ENCODE data around the gene ADAMTS6.
A peak's percentile ranks its signal among the peaks of the same experiment; 100 is the strongest.

Gene ADAMTS6

DNA sequence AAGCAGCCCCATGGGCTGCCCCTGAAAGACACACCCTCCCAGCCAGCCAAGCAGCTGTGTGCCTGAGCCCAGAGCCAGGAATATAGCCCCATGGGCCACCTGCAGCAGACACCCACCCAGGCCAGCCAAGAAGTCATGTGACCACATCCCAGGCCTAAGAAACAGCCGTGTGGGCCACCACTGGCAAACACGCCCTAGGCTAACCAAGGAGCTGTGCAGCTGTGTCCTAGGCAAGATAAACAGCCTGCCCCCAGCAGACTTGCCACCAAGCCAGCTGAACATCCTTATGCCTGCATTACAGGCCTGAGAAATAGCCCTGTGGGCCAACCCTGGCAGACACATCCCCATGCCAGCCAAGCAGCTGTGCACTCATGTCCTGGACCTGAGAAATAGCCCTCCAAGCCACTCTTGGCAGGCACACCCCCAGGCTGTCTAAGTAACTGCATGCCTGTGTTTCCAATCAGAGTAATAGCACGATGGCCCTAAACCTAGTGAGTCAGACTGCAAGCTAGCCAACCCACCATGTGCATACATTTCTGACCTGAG, 143.0 kb downstream of the ADAMTS6 start:
- no peak overlapping the region for H3K4ac ChIP-seq (ENCODE audit: low read depth, low read length)
- H3K4me1 ChIP-seq (ENCODE audit: control insufficient read depth, low read depth, low read length) = no peaks in the 10 kb centered on the region
- no CpG with 5 or more reads among the region's 3 CpGs for WGBS (ENCODE audit: extremely low coverage, insufficient coverage, low lambda C conversion rate)
- H3K23ac ChIP-seq (ENCODE audit: low read length) = no peak overlapping the region
- no peaks in the 10 kb centered on the region for H3K79me1 ChIP-seq (ENCODE audit: low read length)
- no peak overlapping the region for H2BK15ac ChIP-seq (replicated peaks; ENCODE audit: low read depth)
- H4K5ac ChIP-seq (ENCODE audit: low read length) = no peak overlapping the region
- H2BK5ac ChIP-seq (ENCODE audit: low read length) = no peak overlapping the region
- H3K18ac ChIP-seq (ENCODE audit: low read length) = no peak overlapping the region
- DNase-seq = no peak
- H3K27me3 ChIP-seq (ENCODE audit: insufficient read depth, low read length, poor library complexity) = no peaks in the 10 kb centered on the region
- H2BK120ac ChIP-seq (ENCODE audit: low read depth, low read length) = no peak overlapping the region
- no peak overlapping the region for H3K4me3 ChIP-seq (ENCODE audit: low read length)
- H3K36me3 ChIP-seq (ENCODE audit: control insufficient read depth, insufficient read depth, low read length) = no peaks in the 10 kb centered on the region
- H3K4me2 ChIP-seq (ENCODE audit: low read length) = no peak overlapping the region
- H3K27ac ChIP-seq (ENCODE audit: low read depth, low read length) = no peak overlapping the region
- H3K79me2 ChIP-seq (ENCODE audit: control insufficient read depth, insufficient read depth, low read length) = no peaks in the 10 kb centered on the region
- H3K56ac ChIP-seq (ENCODE audit: low read length) = no peak overlapping the region
- H4K8ac ChIP-seq (ENCODE audit: low read depth, low read length) = no peak overlapping the region
- no peak overlapping the region for H2AK5ac ChIP-seq (ENCODE audit: low read length)
- no peak overlapping the region for H3K9ac ChIP-seq (ENCODE audit: low read length)

DNA sequence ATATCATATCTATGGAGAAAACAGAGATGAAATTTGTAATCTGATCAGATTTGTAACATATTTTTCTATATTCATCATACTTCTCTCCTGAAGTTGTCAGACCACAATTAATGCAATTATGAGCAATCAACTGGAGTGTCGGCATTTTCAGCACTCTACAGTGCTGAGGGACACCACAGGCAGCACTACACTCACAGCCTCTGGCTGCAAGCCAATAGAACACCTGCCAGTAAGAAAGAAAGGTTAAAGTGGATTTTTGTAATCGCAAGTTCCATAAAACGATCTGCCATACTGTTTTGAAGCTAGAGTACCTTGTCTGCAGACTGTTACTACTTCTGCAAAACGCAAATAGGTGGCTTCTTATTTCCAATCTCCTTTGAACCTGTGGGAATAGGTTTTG, 147.6 kb downstream of the ADAMTS6 start:
- H3K27me3 ChIP-seq (ENCODE audit: insufficient read depth, low read length, poor library complexity) = no peaks in the 10 kb centered on the region
- no peak for DNase-seq
- no peak overlapping the region for H3K4me3 ChIP-seq (ENCODE audit: low read length)
- no peaks in the 10 kb centered on the region for H3K79me2 ChIP-seq (ENCODE audit: control insufficient read depth, insufficient read depth, low read length)
- H2BK5ac ChIP-seq (ENCODE audit: low read length) = no peak overlapping the region
- no peak overlapping the region for H3K56ac ChIP-seq (ENCODE audit: low read length)
- H3K27ac ChIP-seq (ENCODE audit: low read depth, low read length) = no peak overlapping the region
- no peak overlapping the region for H4K5ac ChIP-seq (ENCODE audit: low read length)
- no peaks in the 10 kb centered on the region for H3K79me1 ChIP-seq (ENCODE audit: low read length)
- H3K23ac ChIP-seq (ENCODE audit: low read length) = no peak overlapping the region
- H2BK120ac ChIP-seq (ENCODE audit: low read depth, low read length) = no peak overlapping the region
- H3K4me1 ChIP-seq (ENCODE audit: control insufficient read depth, low read depth, low read length) = no peaks in the 10 kb centered on the region
- no peak overlapping the region for H3K4ac ChIP-seq (ENCODE audit: low read depth, low read length)
- H4K8ac ChIP-seq (ENCODE audit: low read depth, low read length) = no peak overlapping the region
- WGBS (ENCODE audit: extremely low coverage, insufficient coverage, low lambda C conversion rate) = no CpG with 5 or more reads among the region's 4 CpGs
- no peak overlapping the region for H3K4me2 ChIP-seq (ENCODE audit: low read length)
- H3K18ac ChIP-seq (ENCODE audit: low read length) = no peak overlapping the region
- no peaks in the 10 kb centered on the region for H3K36me3 ChIP-seq (ENCODE audit: control insufficient read depth, insufficient read depth, low read length)
- no peak overlapping the region for H2BK15ac ChIP-seq (replicated peaks; ENCODE audit: low read depth)
- no peak overlapping the region for H2AK5ac ChIP-seq (ENCODE audit: low read length)
- no peak overlapping the region for H3K9ac ChIP-seq (ENCODE audit: low read length)

DNA sequence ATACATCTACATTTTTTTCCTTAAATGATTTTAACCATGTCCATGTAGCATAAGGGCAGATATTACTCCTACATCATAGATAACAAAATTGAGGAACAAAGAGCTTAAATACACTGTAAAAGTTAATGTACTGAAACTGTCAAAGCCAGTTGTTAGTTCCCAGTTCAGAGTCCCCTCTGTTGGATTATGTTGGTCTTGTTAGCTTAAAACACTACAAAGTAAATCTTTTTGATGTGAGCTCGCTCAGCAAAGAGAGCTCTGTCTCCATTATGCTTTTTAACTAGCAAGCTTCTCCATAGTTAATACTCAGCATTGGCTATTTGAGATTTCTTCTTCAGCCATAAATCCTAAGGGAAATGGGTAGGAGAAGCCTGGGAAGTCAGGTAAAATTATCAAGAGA, 149.1 kb downstream of the ADAMTS6 start:
- no peaks in the 10 kb centered on the region for H3K27me3 ChIP-seq (ENCODE audit: insufficient read depth, low read length, poor library complexity)
- no peaks in the 10 kb centered on the region for H3K79me2 ChIP-seq (ENCODE audit: control insufficient read depth, insufficient read depth, low read length)
- no CpG with 5 or more reads among the region's 1 CpG for WGBS (ENCODE audit: extremely low coverage, insufficient coverage, low lambda C conversion rate)
- H2BK15ac ChIP-seq (replicated peaks; ENCODE audit: low read depth) = no peak overlapping the region
- no peak overlapping the region for H3K4ac ChIP-seq (ENCODE audit: low read depth, low read length)
- H2BK5ac ChIP-seq (ENCODE audit: low read length) = no peak overlapping the region
- H3K4me2 ChIP-seq (ENCODE audit: low read length) = no peak overlapping the region
- no peak overlapping the region for H3K4me3 ChIP-seq (ENCODE audit: low read length)
- H3K36me3 ChIP-seq (ENCODE audit: control insufficient read depth, insufficient read depth, low read length) = no peaks in the 10 kb centered on the region
- no peak overlapping the region for H3K23ac ChIP-seq (ENCODE audit: low read length)
- no peak overlapping the region for H3K56ac ChIP-seq (ENCODE audit: low read length)
- H3K4me1 ChIP-seq (ENCODE audit: control insufficient read depth, low read depth, low read length) = no peaks in the 10 kb centered on the region
- no peak for DNase-seq
- no peak overlapping the region for H3K27ac ChIP-seq (ENCODE audit: low read depth, low read length)
- H2AK5ac ChIP-seq (ENCODE audit: low read length) = no peak overlapping the region
- no peak overlapping the region for H4K8ac ChIP-seq (ENCODE audit: low read depth, low read length)
- no peak overlapping the region for H3K18ac ChIP-seq (ENCODE audit: low read length)
- no peak overlapping the region for H2BK120ac ChIP-seq (ENCODE audit: low read depth, low read length)
- no peak overlapping the region for H3K9ac ChIP-seq (ENCODE audit: low read length)
- no peaks in the 10 kb centered on the region for H3K79me1 ChIP-seq (ENCODE audit: low read length)
- no peak overlapping the region for H4K5ac ChIP-seq (ENCODE audit: low read length)

DNA sequence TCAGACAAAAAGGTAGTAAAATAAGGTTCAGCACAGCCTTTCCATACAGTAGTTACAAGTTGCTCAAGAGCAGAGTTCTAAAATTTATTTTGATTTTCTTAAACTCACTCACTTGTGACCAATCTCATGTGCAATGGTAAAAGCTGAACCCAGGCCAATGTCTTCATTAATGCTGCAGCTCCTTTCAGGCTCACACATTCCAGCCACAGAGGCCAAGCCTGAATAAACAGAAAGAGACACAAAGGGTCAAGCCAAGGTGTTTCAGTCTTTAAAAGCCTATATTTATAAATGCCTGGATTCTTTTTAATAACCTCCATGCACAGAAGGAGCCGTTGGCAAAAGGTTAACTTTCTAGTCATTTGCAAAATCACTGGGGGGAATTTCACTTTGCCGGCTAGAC, 152.5 kb downstream of the ADAMTS6 start:
- H3K4me3 ChIP-seq (ENCODE audit: low read length) = no peak overlapping the region

DNA sequence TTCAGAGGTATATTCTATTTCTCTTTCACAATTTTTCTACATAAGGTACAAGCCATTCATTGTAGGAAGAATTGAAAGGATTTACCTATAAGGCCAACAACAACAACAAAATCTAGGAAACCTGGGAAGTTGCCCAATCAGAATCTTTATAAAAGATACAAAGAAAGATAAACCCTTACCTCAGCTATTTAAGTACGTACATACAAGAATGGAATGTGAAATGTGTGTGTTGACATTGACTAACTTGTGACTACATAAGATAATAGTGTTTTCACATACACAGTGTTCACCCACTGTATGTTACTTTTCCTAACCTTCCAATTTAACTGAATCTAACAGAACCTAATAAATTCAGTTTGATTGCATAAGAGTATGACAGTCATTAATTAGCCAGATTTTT, 154.1 kb downstream of the ADAMTS6 start:
- DNase-seq = no peak
- Histone ChIP-seq H3K27me3 (ENCODE audit: insufficient read depth, low read length, poor library complexity) (no peaks in the 10 kb centered on the region), H2BK5ac (ENCODE audit: low read length) (no peak overlapping the region), H3K79me2 (ENCODE audit: control insufficient read depth, insufficient read depth, low read length) (no peaks in the 10 kb centered on the region), H3K4ac (ENCODE audit: low read depth, low read length) (no peak overlapping the region), H3K9ac (ENCODE audit: low read length) (no peak overlapping the region), H3K4me1 (ENCODE audit: control insufficient read depth, low read depth, low read length) (no peaks in the 10 kb centered on the region), H3K36me3 (ENCODE audit: control insufficient read depth, insufficient read depth, low read length) (no peaks in the 10 kb centered on the region), H2BK120ac (ENCODE audit: low read depth, low read length) (no peak overlapping the region), H4K8ac (ENCODE audit: low read depth, low read length) (no peak overlapping the region), H2BK15ac (replicated peaks; ENCODE audit: low read depth) (no peak overlapping the region), H4K5ac (ENCODE audit: low read length) (no peak overlapping the region), H3K4me3 (ENCODE audit: low read length) (no peak overlapping the region), H3K23ac (ENCODE audit: low read length) (no peak overlapping the region), H3K79me1 (ENCODE audit: low read length) (no peaks in the 10 kb centered on the region), H3K4me2 (ENCODE audit: low read length) (no peak overlapping the region), H3K56ac (ENCODE audit: low read length) (no peak overlapping the region), H3K18ac (ENCODE audit: low read length) (no peak overlapping the region), H2AK5ac (ENCODE audit: low read length) (no peak overlapping the region), H3K27ac (ENCODE audit: low read depth, low read length) (no peak overlapping the region)
- no CpG with 5 or more reads among the region's 1 CpG for WGBS (ENCODE audit: extremely low coverage, insufficient coverage, low lambda C conversion rate)

More for the DNA sequence above, 152.5 kb downstream of the ADAMTS6 start:
- Histone ChIP-seq H2BK5ac (ENCODE audit: low read length) (no peak overlapping the region), H3K56ac (ENCODE audit: low read length) (no peak overlapping the region), H3K79me1 (ENCODE audit: low read length) (no peaks in the 10 kb centered on the region), H3K79me2 (ENCODE audit: control insufficient read depth, insufficient read depth, low read length) (no peaks in the 10 kb centered on the region), H4K5ac (ENCODE audit: low read length) (no peak overlapping the region), H3K36me3 (ENCODE audit: control insufficient read depth, insufficient read depth, low read length) (no peaks in the 10 kb centered on the region), H3K18ac (ENCODE audit: low read length) (no peak overlapping the region), H3K27ac (ENCODE audit: low read depth, low read length) (no peak overlapping the region), H2BK15ac (replicated peaks; ENCODE audit: low read depth) (no peak overlapping the region), H2BK120ac (ENCODE audit: low read depth, low read length) (no peak overlapping the region), H3K9ac (ENCODE audit: low read length) (no peak overlapping the region), H3K23ac (ENCODE audit: low read length) (no peak overlapping the region), H3K4me1 (ENCODE audit: control insufficient read depth, low read depth, low read length) (no peaks in the 10 kb centered on the region), H3K4ac (ENCODE audit: low read depth, low read length) (no peak overlapping the region), H2AK5ac (ENCODE audit: low read length) (no peak overlapping the region), H3K27me3 (ENCODE audit: insufficient read depth, low read length, poor library complexity) (no peaks in the 10 kb centered on the region), H3K4me2 (ENCODE audit: low read length) (no peak overlapping the region), H4K8ac (ENCODE audit: low read depth, low read length) (no peak overlapping the region)
- DNase-seq = no peak
- WGBS (ENCODE audit: extremely low coverage, insufficient coverage, low lambda C conversion rate) = no CpG with 5 or more reads among the region's 2 CpGs

DNA sequence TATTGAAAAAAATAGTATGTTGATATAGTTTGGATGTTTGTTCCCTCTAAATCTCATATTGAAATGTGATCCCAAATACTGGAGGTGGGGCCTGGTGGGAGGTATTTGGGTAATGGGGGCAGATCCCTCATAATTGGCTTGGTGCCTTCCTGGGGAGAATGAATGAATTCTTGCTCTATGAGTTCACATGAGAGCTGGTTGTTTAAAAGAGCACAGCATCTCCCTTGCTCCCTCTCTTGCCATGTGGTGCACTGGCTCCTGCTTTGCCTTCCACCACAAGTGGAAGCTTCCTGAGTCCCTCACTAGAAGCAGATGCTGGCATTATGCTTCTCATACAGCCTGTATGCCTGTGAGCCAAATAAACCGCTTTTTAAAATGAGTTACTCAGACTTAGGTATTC, 154.8 kb downstream of the ADAMTS6 start:
- Histone ChIP-seq H3K23ac (ENCODE audit: low read length) (no peak overlapping the region), H3K56ac (ENCODE audit: low read length) (no peak overlapping the region), H3K4ac (ENCODE audit: low read depth, low read length) (no peak overlapping the region), H4K8ac (ENCODE audit: low read depth, low read length) (no peak overlapping the region), H3K4me2 (ENCODE audit: low read length) (no peak overlapping the region), H2BK120ac (ENCODE audit: low read depth, low read length) (no peak overlapping the region), H3K18ac (ENCODE audit: low read length) (no peak overlapping the region), H2BK15ac (replicated peaks; ENCODE audit: low read depth) (no peak overlapping the region), H3K79me2 (ENCODE audit: control insufficient read depth, insufficient read depth, low read length) (no peaks in the 10 kb centered on the region), H2BK5ac (ENCODE audit: low read length) (no peak overlapping the region), H3K27ac (ENCODE audit: low read depth, low read length) (no peak overlapping the region), H3K79me1 (ENCODE audit: low read length) (no peaks in the 10 kb centered on the region), H3K9ac (ENCODE audit: low read length) (no peak overlapping the region), H3K4me1 (ENCODE audit: control insufficient read depth, low read depth, low read length) (no peaks in the 10 kb centered on the region), H3K27me3 (ENCODE audit: insufficient read depth, low read length, poor library complexity) (no peaks in the 10 kb centered on the region), H2AK5ac (ENCODE audit: low read length) (no peak overlapping the region), H4K5ac (ENCODE audit: low read length) (no peak overlapping the region), H3K36me3 (ENCODE audit: control insufficient read depth, insufficient read depth, low read length) (no peaks in the 10 kb centered on the region), H3K4me3 (ENCODE audit: low read length) (no peak overlapping the region)
- no CpG with 5 or more reads among the region's 1 CpG for WGBS (ENCODE audit: extremely low coverage, insufficient coverage, low lambda C conversion rate)
- DNase-seq = peak; percentile 60
